SU-DHL-6 (cell line): Measurements from ENCODE around the gene PYY.

Source experiments
- EZH2phosphoT487 ChIP-seq: fragments of 200-600 bp; sonication (generic), shearing (Covaris generic); conservative IDR thresholded peaks from 2 replicates; pipeline ENCODE4 v1.6.1; 2018; ENCODE audit warnings: mild to moderate bottlenecking, antibody characterized with exemption, low read length, moderate library complexity, mixed read lengths
- TF ChIP-seq, protein P1 (sequence below): fragments of 200-600 bp; sonication (generic); IDR thresholded peaks from one replicate; pipeline ENCODE4 v1.5.1; 2017; ENCODE audit warnings: antibody characterized with exemption, mild to moderate bottlenecking, low read length, moderate library complexity; ENCODE audit not compliant: insufficient read depth, poor library complexity, severe bottlenecking

DNA sequence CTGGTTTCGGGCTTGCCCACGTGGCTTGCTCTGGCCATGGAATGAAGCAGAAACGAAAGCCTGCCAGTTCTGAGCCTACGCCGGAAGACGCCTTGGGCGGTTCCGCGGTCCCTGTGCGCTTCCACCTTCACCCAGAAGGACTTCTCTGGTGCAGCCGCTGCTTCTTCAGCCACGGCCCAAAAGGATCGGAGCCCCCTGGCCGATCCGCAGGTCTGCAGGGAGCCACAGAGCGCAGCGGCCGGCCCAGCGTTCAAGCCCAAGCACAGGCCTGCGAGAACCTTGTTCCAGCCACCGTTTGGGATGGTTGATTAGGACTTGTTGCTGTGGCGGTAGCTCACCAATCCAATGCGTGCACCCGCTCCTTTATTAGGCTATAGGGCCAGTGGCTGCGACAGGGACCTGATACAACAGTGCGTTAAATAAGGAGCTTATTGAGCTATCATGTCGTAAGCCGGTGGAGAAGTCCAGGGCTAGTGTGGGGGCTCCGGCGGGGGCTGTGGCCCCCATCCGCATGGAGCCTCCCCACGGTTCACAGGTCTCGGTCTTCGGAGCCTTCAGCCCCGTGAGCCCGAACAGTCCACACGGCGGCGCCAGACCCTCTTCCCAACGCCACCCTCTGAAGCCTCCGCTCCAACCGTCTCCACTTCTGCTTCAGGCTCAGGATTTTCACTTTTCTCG lies 36.3 kb downstream of the PYY start:
- TF ChIP-seq, protein P1, sequence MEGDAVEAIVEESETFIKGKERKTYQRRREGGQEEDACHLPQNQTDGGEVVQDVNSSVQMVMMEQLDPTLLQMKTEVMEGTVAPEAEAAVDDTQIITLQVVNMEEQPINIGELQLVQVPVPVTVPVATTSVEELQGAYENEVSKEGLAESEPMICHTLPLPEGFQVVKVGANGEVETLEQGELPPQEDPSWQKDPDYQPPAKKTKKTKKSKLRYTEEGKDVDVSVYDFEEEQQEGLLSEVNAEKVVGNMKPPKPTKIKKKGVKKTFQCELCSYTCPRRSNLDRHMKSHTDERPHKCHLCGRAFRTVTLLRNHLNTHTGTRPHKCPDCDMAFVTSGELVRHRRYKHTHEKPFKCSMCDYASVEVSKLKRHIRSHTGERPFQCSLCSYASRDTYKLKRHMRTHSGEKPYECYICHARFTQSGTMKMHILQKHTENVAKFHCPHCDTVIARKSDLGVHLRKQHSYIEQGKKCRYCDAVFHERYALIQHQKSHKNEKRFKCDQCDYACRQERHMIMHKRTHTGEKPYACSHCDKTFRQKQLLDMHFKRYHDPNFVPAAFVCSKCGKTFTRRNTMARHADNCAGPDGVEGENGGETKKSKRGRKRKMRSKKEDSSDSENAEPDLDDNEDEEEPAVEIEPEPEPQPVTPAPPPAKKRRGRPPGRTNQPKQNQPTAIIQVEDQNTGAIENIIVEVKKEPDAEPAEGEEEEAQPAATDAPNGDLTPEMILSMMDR = no peak
- no peak for TF ChIP-seq EZH2phosphoT487
